ENCODE results near the gene KNDC1.
"Not testable (repeated sequence)": the region's sequence is repeated elsewhere in the genome, so short reads cannot be mapped to it uniquely, and the experiment has no call there.

The KNDC1 gene

DNA sequence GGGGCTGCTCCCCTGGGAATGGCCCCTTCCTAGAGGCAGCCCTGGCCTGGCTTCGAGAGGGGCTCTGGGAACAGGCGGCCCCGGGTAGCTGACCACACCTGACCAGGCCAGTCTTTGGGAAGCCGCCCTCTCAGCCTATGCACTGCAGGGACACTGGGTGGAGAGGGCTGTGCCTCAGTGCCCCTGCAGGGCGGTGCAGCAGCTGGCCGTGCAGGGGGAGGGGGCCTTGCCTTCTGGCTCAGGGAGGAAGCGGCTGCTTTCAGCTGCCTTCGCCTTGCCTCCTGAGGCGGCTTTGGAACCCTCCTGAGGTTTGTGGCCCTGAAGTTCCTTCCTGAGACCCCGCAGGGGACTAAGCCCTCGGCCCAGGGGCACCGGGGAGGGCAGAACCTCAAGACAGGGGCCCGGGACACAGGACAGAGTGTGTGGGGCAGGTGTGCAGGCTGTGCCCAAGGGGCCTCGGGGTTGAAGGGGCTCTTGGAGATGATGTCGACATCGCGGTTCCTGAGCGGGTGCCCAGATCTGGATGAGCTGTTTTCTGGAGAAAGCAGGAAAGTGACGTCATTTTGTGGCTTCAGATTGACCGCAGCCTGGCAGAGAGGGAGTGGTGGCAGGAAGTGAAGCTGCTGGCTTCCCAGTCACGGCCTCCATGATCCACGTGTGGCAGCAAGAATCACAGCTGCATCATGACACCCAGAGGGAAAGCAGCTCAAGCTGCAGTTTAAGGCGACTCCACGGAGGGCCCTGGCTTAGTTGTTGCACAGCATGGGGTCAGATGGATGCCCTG lies 99.0 kb downstream of the KNDC1 start:
- peak; percentile 54 for DNase-seq (ENCODE audit: low read depth, low spot score)

DNA sequence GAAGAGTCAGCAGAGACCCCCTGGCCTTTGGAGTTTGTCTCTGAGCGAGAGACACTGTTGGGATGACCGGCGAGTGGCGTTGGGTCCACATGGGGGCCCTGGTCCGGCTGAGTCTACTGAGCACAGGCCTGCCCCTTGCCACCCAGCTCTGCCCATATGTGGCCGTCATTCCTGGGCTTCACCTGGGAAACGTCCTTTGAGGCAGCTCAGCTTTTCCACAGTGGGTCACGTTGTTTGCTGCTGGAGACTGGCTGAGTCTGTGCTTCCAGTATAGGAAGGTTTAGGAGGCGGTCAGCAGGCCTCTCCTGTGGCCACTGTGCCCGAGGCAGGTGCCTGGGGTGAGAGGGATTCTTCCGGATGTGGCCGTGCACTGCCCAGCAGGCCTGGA lies 99.6 kb downstream of the KNDC1 start:
- no peak for DNase-seq (ENCODE audit: low read depth, low spot score)

DNA sequence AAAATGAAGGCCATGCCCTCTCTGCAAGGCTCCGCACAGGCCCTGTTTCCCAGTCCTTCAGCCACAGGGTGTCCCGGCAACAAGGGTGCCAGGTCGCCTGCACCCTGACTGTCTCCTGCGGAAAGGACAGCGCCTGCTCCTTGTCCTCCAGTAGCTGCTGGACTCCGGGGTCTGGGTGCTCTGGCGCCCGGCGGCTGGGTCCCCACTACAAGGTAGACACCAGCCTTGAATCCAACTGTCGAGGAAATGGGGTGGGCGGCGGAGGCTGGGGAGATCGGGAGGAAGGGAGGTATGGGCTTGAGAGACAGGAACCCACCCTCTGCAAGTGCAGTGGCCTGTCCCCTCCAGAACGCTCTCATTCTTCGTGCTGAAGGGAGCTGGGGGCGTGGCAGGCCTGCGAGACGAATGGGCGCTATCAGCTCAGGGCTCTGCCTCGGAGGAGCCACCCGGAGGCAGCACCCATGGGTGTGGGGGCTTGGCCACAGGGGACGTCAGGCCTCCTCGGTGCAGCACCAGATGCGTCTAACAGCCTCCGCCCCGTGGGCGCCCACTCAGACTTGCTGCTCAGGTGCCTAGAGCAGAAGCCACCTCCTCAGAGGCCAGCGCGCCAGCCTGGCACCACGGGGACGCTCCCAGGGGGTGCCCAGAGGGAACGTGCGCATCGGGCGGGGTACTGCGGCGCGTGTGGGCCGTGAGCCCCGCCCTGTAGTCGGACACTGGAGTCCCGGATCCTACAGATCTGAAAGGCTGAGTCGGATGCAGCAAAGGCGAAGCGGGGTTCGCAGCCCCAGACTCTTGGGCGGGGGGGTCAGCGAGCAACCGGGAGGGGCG lies 101.1 kb downstream of the KNDC1 start:
- DNase-seq (ENCODE audit: low read depth, low spot score), result no peak

- DNase-seq (ENCODE audit: low read depth, low spot score), result peak; percentile 61
These were observed 101.8 kb downstream of the KNDC1 start for GRCh38 chr10:133261726-133262325.

- DNase-seq (ENCODE audit: low read depth, low spot score), result no peak
These were observed 102.7 kb downstream of the KNDC1 start for GRCh38 chr10:133262696-133263095.

GRCh38 chr10:133263674-133264073 lies 103.7 kb downstream of the KNDC1 start:
- DNase-seq (ENCODE audit: low read depth, low spot score), result no peak

GRCh38 chr10:133264461-133264860 lies 104.4 kb downstream of the KNDC1 start:
- DNase-seq (ENCODE audit: low read depth, low spot score), result no peak

DNA sequence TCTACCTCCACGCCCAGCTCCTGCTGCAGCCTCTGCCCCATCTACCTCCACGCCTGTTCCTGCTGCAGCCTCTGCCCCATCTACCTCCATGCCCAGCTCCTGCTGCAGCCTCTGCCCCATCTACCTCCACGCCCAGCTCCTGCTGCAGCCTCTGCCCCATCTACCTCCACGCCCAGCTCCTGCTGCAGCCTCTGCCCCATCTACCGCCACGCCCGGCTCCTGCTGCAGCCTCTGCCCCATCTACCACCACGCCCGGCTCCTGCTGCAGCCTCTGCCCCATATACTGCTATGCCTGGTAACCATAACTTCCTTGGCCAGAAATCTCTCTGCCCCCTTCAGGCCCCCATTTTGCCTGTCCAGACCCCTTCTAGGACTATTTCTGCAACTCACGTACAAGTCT lies 105.0 kb downstream of the KNDC1 start:
- not testable (repeated sequence) for DNase-seq (ENCODE audit: low read depth, low spot score)

DNA sequence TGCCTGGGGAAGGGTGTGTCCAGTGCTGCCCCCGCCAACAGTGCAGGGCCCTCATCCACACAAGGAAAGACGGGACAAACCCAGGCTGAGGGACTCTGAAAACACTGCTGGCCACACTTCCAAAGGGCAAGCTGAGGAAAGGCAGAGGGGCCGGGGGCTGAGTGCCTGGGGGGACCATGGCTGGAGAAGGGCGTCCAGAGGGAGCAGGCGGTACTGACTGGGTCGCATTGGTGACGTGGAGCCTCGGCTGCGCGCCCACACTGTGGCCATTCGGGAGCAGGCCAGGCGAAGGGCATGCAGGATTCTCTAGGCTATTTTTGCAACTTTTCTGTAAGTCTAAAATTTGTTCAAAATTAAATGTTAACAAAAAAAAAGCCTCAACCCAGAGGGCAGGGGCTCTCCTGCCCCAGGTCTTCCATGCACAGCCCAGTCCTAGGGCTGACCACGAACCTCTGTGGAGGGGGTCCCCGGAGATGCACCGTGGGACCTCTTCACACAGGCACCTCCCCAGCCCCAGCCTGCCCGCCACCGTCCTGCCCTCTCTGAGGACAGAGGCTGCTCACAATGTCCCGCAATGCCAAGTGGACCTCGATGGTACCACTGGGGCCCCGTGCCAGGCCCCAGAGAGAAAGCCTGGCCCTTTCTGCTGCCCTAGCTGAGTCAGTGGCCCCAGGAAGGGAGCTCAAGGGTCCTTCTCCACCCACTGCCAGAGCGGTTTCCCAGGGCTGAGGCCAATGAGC lies 106.2 kb downstream of the KNDC1 start:
- no peak for DNase-seq (ENCODE audit: low read depth, low spot score)

DNA sequence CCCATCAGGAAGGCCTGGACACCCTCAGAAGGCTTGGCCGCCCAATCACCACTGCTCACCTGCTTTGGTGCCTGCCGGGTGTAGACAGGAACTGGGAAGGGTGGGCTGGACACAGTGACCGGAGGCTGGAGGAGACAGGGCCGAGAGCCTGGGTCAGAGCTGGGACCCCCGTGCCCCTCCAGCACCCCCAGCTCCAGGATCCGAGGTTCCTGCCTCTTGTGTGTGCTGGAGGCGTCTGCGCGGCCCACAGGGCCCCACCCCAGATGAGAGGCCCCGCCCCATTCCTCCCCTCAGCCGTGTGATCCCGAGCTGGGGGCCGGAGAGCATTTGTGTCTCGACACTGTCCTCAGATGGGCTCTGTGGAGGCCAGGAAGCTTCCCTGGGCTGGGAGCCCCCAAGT lies 107.3 kb downstream of the KNDC1 start:
- DNase-seq (ENCODE audit: low read depth, low spot score), result no peak

GRCh38 chr10:133267829-133268228 lies 107.8 kb downstream of the KNDC1 start:
- no peak for DNase-seq (ENCODE audit: low read depth, low spot score)

GRCh38 chr10:133268532-133268931 lies 108.5 kb downstream of the KNDC1 start:
- DNase-seq (ENCODE audit: low read depth, low spot score), result no peak

DNA sequence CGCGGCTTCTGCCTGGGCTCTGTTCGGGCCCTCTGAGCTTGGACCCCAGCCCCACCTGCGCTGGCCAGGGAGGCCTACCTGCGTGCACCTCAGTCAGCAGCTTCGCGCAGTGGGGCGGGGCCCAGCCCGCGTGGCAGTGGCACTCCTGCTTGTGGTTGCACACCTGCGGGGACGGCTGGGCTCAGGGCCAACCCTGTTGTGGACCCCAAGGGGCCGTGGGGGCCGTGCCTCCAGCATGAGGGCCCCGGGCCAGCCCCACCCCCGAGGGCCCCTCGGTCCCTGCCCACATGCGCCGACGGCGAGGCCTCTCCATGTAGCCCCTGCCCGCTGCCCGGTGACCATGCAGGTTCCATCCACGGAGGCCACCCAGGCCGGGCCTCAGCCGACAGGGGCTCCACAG lies 109.3 kb downstream of the KNDC1 start:
- no peak for DNase-seq (ENCODE audit: low read depth, low spot score)

DNA sequence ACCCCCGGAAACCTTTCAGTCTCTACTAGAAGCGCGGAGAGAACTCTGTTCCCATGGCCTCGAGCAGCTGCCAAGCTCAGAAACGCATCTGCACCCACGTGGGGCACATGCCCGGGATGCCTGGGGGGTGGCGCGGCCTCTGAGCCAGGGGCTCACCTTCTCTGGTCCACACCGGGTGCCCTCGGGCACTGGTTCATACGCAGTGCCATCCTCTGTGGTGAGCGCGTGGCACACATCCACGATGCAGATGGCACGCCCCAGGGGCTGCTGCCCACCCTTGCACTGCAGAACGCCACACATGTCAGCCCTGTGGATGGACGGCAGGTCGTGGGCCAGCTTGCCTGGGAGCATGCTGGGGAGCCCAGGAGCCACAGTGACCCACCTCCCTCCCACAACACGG lies 110.2 kb downstream of the KNDC1 start:
- DNase-seq (ENCODE audit: low read depth, low spot score), result no peak

DNA sequence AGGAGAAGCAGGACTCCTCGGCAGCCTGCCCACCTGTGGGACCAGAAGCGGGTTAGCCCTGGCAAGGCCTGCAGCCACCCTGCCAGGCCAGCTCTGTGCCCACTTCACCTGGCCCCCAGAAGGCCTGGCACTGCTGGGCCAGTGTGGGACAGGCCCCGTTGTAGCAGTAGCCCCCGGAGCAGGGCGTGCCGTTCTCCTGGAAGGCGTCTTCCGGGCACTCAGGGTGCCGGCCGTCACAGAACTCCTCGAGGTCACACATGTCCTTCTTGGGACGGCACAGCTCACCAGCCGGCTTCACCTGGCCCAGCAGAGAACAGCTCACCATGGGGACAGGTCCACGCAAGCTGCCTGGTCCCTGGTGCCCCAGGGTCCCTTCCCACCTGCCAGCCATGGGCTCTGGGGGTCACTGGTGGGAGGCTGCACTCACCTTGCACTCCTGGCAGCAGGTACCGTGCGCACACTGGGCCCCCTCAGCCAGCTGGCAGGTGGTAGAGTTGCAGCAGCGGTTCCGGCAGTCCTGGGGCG lies 110.8 kb downstream of the KNDC1 start:
- DNase-seq (ENCODE audit: low read depth, low spot score), result no peak

- DNase-seq (ENCODE audit: low read depth, low spot score), result no peak
These were observed 111.7 kb downstream of the KNDC1 start for GRCh38 chr10:133271521-133272300.

DNA sequence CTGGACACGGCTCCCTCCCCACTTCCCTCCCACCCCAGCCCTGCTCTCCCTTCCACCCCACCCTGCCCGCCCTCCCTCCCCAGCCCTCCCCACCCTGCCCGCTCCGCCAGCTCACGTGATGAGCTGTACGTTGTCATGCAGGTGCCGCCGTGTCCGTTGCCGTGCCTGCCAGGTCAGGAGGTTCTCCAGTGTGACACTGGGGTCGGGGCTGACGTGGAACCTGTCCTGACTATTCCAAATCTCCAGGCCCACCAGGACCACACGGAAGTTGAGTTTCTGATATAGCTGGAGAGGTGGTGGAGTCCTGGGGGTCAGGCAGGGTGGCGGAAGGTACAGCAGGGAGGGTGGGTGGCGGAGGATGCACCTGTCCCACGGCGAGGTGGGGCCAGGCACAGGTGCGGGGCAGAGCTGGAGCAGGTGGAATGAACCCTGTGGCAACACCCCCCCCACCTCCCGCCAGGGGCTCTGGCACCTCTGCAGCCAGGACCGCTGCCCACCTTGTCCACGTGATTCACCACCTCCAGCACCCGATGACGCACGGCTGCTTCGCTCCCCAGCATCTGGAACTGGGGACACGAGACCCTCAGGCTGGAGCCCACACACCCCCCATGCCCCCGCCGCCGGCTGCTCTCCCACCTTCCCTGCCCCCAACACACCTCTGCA lies 112.4 kb downstream of the KNDC1 start:
- DNase-seq (ENCODE audit: low read depth, low spot score), result no peak

GRCh38 chr10:133272964-133273420 lies 113.0 kb downstream of the KNDC1 start:
- no peak for DNase-seq (ENCODE audit: low read depth, low spot score)

GRCh38 chr10:133273534-133274143 lies 113.6 kb downstream of the KNDC1 start:
- no peak for DNase-seq (ENCODE audit: low read depth, low spot score)
